ENCODE data around the gene ATG3.

GRCh38 chr3:112491373-112491772 lies 70.4 kb downstream of the ATG3 start:
- TF ChIP-seq, protein P1, sequence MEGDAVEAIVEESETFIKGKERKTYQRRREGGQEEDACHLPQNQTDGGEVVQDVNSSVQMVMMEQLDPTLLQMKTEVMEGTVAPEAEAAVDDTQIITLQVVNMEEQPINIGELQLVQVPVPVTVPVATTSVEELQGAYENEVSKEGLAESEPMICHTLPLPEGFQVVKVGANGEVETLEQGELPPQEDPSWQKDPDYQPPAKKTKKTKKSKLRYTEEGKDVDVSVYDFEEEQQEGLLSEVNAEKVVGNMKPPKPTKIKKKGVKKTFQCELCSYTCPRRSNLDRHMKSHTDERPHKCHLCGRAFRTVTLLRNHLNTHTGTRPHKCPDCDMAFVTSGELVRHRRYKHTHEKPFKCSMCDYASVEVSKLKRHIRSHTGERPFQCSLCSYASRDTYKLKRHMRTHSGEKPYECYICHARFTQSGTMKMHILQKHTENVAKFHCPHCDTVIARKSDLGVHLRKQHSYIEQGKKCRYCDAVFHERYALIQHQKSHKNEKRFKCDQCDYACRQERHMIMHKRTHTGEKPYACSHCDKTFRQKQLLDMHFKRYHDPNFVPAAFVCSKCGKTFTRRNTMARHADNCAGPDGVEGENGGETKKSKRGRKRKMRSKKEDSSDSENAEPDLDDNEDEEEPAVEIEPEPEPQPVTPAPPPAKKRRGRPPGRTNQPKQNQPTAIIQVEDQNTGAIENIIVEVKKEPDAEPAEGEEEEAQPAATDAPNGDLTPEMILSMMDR (IDR thresholded peaks at IDR 0.05; ENCODE audit: control extremely low read depth in 1 of 3, insufficient read depth in 1 of 3, low read depth in 1 of 3, low read length in 3 of 3): no peak
- TF ChIP-seq POLR2A (IDR thresholded peaks at IDR 0.05; ENCODE audit: control extremely low read depth in 1 of 2, low read depth in 2 of 2, low read length in 2 of 2) (no peak), POU5F1 (IDR thresholded peaks at IDR 0.05; ENCODE audit: low read depth, low read length) (no peak), SIN3A (conservative IDR thresholded peaks at IDR 0.05 in 1 of 2, IDR thresholded peaks at IDR 0.05 in 1 of 2; ENCODE audit: low read depth in 1 of 2, low read length in 2 of 2) (no peak), GTF2F1 (IDR thresholded peaks at IDR 0.05; ENCODE audit: borderline replicate concordance, low read depth, low read length) (no peak), BACH1 (IDR thresholded peaks at IDR 0.05; ENCODE audit: low read length) (no peak), CHD2 (IDR thresholded peaks at IDR 0.05; ENCODE audit: low read length) (no peak), RNF2 (IDR thresholded peaks at IDR 0.05; ENCODE audit: borderline replicate concordance, low read depth, low read length, missing control alignments, poor library complexity, severe bottlenecking) (no peak), CHD1 (IDR thresholded peaks at IDR 0.05; ENCODE audit: low read depth, low read length) (no peak)
